ENCODE results near the gene NIF3L1.

NIF3L1 gene

DNA sequence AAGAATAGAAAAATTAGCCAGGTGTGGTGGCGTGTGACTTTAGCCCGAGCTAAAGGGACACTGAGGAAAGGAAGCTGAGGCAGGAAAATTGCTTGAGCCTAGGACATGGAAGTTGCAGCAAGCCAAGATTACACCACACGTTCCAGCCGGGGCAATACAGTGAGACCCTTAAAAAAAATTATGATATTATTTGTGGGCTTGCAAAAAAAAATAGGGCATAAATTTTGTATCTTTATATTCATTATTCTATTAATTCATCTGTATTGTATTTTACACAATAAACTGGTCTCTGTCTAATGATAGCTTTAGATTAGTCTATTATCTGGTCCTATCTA lies 56.2 kb downstream of the NIF3L1 start:
- no peak overlapping the region for H3K27ac ChIP-seq

DNA sequence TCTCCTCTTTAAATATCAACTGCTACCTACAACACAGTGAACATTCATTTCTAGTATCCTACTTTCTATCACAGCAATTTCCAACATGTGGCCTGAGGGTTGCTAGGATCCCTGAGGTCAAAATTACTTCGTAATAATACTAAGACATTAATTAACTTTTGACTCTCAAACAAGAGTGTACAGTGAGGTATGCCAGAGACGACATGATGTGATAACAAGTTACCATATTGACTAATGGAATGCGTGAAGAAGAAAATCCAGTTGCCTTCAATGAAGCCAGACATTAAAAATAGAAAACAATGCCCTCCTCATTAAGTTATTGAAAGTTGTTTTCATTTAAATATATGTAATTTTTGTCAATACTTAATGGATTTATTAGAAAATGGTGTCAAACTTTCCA lies 61.2 kb downstream of the NIF3L1 start:
- TF ChIP-seq, protein P1, sequence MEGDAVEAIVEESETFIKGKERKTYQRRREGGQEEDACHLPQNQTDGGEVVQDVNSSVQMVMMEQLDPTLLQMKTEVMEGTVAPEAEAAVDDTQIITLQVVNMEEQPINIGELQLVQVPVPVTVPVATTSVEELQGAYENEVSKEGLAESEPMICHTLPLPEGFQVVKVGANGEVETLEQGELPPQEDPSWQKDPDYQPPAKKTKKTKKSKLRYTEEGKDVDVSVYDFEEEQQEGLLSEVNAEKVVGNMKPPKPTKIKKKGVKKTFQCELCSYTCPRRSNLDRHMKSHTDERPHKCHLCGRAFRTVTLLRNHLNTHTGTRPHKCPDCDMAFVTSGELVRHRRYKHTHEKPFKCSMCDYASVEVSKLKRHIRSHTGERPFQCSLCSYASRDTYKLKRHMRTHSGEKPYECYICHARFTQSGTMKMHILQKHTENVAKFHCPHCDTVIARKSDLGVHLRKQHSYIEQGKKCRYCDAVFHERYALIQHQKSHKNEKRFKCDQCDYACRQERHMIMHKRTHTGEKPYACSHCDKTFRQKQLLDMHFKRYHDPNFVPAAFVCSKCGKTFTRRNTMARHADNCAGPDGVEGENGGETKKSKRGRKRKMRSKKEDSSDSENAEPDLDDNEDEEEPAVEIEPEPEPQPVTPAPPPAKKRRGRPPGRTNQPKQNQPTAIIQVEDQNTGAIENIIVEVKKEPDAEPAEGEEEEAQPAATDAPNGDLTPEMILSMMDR (conservative IDR thresholded peaks at IDR 0.05) = no peak
- no peak overlapping the region for H3K27ac ChIP-seq

More for the DNA sequence above, 56.2 kb downstream of the NIF3L1 start:
- TF ChIP-seq, protein P1 (conservative IDR thresholded peaks at IDR 0.05) = no peak

Data from VCaP (cell line).